Stimulated activated CD4-positive, alpha-beta T cell treated with anti-CD3 and anti-CD28 coated beads, Interleukin-1b, Interleukin-23, amount 100 ng/mL, for 1 hour (primary cell): ENCODE data around the gene LINS1.

Experiments used
- DNase-seq, 2 donors: peaks; one replicate each; pipeline ENCODE4 v3.0.0-alpha.2; 2020; ENCODE audit warnings: low read depth in 2 of 2

LINS1 gene

DNA sequence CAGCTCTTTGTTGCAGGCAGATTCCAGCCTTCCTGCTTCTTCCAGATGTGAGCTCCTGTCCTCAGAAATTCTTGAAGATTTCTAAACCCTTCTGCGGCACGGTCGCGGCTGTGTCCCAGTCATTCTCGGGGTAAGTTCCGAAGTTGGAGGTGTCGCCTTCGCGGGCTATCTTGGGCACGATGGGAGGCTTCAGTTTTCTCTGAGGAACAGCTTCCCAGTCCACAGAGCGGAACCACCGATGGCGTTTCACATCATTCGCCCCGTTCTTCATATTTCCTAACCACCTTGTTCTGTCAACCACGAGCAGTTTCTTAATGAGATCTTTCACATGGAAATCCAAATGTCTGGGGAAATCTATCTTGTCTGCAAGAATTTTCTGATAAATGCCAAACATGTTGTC, 48.5 kb downstream of the LINS1 start:
- no peak for DNase-seq

DNA sequence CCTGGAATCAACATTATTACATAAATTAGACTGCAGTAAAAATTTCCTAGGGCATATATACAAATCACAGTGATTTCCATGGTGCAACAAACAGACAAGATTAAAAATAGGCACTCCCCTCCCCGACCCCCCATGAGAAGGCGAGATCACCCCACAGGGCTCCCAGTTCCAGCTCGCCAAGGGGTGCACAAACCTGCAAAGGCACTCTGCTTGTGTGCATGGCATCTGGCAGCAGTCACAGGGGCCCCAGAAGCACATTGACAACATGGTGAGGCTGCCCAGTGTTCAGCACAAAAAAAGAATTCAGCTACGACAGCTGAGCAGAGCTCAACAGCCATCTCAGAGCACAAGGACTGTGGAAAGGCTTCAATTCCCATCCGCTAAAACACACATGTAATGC, 54.0 kb downstream of the LINS1 start:
- DNase-seq = no peak

DNA sequence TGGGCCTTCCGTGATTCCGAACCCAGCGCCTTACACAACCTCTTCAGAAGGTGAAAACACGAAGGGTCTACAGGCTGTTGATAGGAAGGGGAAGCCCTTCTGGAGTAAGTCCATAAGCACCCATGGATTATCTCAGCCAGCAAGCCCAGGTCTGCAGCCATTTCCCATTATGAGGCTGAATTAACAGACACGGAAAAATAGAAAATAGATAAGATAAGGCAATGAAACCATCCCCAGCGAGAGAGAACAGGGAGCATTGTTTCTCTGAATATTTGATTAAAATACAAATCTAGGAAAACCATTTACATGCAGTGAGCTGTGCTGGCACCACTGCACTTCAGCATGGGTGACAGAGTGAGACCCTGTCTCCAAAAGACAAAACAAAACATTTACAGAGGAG, 57.0 kb downstream of the LINS1 start:
- DNase-seq = no peak

DNA sequence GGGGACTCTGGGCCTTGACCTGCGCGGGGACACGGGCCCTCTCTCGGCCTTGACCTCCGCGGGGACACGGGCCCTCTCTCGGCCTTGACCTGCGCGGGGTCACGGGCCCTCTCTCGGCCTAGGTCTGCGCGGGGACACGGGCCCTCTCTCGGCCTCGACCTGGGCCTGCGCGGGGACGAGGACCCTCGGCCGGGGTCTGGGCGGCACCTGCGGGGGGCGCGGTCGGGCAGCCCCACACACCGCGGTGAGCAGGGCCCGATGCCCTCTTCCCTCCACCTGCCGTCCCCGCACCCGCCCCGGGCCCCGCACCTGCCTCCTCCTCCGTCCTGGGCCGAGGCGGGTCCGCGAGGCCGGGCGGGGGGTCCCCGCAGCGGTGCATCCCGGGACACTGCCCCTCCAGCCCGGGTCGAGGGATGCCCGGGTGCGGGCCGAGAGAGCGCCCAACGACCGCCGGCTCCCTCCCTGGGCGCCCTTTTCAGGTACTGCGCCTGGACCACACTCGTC, 57.6 kb downstream of the LINS1 start:
- no peak for DNase-seq

DNA sequence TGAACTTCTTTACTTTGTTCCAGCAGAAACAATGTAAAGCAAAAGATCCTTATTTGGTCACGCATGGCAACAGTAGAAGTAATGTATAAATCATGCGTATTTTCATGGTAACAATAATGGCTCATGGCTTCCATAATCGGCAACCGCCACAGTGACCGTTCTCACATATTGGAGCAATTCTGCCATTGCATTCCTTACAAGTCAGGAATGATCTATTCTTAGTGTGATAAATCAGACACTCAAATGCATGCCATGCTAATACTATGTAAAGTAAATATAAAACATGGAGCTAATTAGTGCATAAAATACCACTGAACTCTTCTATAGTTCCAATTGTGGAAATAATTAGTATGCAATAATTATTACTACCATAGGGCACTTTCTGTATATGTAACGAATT, 59.7 kb downstream of the LINS1 start:
- DNase-seq = no peak

DNA sequence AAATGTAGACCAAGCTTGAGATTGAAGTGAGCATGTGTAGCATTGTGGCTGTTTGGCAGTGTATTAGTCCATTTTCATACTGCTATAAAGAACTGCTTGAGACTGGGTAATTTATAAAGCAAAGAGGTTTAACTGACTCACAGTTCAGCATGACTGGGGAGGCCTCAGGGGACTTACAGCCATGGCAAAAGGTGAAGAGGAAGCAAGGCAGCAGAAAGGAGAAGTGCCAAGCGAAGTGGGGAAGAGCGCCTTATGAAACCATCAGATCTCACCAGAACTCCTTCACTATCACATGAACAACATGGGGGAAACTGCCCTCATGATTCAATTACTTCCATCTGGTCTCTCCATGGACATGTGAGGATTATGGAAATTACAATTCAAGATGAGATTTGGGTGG, 64.7 kb downstream of the LINS1 start:
- DNase-seq = no peak

DNA sequence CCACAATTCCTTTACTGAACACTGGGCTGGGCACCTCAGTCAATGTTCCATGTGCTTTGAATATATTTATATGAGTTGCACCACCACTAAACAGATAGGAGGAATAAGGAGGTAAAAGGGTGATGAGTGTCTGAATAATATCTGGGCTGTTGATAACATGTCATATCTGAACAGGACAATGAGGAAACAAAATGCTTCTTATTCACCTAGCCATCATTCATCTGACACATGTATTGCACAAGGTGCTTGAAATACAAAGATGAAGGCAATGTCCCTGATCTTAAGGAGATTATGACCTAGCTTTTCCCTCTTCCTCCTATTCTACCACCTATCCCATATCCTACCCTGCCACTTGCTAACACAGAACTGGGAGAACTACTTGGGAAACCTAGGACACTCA, 65.3 kb downstream of the LINS1 start:
- DNase-seq = no peak

DNA sequence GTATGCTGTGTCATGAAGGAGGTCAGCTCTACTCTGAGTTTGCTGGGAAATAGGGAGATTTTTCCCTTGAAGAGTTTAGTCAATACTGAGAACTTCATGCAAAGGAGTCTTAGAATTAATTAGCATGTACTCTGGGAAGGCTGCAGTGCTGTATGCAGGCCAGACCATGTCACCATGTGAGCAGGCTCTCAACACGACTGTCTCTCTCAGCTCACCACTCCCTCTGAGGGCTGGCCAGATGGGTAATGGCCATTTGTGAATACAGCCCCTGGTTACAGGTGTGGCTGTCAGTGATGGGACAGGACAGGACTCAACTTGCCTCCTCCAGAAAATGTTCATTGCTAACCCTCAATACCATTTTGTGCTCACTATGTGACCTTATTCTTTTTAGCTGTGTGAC, 68.1 kb downstream of the LINS1 start:
- no peak for DNase-seq

DNA sequence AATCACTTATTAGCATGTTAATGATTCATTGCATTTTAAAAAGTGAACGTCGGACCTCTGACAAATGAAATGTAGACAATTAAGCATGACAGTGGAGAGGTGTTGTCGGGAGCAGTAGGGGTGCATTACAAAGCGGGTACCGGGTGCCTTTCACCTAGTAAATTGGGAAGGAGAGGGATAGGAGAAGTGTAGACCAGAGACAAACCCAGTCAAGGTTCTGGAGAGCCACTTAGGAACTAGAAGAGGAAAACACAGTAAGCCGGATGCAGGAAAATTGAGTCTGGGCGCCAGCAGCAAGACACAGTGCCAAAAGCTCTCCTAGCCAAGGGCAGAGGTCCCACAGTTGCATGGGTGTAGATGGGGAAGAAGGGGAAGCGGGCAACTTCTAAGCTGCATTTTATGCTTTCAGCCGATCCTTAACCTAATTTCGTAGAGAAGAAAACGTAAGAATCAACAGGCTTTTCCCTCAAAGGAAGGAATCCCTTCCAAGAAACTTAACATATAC, 70.1 kb downstream of the LINS1 start:
- no peak for DNase-seq

DNA sequence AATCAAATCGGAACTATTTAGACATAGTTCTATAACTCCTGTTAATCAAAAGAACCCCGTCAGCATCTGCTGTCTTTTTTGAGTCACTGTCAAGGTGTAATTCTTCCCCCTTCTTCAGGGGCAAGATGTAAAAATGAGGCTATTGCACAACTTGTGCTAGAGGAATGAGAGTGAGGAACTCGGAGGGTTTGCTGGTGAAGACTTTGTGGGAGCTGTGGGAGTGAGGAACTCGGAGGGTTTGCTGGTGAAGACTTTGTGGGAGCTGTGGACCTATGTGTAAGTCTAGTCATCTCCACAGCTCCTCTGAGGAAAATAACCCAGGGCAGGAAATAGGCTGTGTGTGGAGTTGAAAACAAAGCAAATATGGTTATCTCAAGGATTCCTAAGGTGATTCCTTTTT, 70.8 kb downstream of the LINS1 start:
- no peak for DNase-seq

DNA sequence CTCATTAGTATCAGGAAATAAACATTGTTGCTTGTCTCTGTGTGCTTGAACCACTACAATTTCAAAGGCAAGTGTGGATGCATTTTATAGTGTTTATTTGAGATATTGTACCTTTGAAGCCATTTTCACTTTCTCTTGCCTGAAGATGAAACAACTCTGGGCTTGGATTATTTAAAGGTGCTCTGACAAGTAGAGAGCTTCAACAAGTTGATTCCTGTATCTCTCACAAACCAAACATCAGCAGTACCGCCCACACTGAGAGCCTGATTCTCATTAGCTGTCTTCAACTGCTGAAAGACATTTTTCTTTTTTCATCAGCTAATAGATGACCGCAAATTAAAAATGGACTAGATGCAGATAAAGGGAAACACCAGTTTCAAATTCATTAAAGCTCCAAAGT, 72.4 kb downstream of the LINS1 start:
- no peak for DNase-seq

DNA sequence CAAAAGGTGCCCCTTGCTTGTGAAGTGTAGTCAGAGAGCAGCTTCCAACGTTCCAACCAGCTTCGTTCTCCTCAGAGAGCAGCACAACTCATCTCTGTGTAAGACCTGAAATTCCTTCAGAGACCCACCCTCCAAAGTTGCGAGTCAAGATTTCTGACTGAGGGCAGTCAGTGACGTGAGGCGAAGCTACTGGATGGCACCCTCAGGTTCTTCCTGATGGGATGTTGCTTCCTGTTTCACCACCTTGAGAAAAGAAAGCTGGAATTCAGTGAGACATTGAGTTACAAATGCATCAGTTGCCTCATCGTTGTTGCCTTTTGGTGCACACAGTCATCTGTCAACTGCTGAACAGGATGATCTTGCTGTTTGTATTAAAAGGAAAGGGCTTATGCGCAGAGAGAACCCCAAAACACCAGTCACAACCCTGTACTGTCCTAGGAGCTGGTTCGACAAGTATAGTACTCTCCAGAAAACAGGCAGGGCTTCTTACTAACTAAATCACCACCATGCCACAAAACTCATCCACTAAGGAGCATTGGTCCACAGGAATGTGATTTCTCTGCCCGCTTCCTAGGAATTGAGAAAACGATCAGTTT, 73.1 kb downstream of the LINS1 start, which contains the start of gene CERS3:
Gene CERS3 (minus strand): TSS at position 118 of the 596 bp plus-strand sequence. CDS start 27,101 bp downstream, outside the sequence.
- no peak for DNase-seq

DNA sequence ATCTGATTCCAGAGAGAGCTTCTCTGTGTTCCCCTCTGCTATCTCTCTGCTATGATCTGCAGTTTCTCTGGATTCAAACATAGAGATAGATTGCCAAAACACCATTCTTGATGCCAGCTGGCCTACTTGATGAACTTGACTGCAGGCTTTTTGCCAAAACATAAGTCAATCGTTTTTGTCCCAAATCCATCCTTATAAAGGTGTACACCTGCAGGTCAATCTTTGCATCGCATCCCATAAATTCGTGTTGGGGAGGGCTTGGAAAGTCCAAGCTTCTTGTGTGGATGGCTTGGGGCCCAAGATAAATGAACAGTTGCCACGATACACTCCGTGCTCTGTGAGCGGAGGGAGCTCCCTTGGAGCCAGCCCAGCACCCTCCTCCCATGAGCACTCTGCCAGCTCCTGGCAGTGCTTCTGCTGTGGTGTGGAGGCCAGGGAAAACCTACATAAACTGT, 75.9 kb downstream of the LINS1 start:
- no peak for DNase-seq

DNA sequence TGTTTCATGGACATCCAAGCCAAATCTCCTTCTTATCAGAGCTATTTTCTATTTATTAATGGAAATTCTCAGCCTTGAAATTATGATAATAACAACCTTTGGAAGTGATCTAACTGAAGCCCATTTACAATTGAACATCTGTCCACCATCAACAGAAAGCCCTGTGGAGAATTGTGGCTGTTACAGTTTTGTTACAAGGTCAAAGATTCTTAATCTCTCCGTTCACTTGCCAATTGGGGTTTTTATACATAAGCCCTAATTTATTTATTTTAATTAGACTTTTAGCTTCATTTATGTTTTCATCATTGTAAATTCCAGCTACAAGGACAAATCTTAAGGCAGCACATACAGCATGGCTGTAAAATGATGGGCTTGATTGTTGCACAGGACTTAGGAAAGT, 76.5 kb downstream of the LINS1 start:
- no peak for DNase-seq

DNA sequence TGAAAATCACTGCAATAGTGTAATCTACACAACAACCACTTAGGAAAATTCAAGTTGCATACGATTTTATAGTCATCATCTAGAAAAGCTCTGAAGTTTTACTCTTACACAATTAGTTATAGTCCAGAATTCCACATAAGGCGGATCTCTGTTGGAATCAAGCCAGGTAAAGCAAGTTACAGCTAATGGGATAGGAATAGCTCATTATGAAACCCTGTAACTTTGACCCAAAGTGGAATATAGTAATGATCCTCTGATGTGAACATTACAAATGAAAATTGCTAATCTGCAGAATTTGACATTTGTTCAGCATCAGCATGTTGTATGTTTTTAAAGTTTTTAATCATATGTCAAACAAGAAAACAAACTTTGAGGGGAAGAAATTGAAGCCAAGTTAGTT, 77.7 kb downstream of the LINS1 start:
- DNase-seq = no peak

DNA sequence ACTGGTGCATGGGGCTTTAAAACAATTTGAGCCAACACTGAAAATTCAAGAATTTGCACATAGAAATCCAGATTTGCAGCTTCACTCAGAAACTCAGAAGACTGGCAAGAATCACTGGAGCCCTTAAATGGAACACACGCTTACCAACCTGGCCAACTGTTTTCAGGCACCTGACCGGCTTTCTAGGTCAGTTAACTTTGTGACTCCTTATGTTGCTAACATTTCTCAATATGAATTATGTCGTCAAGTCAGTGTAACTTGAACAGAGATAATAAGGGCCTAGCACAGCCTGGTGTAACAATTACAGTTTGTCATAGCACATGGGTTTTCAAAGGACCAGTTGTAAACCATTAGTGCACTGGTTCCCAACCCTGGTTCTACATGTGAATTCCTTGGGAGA, 80.1 kb downstream of the LINS1 start:
- no peak for DNase-seq

DNA sequence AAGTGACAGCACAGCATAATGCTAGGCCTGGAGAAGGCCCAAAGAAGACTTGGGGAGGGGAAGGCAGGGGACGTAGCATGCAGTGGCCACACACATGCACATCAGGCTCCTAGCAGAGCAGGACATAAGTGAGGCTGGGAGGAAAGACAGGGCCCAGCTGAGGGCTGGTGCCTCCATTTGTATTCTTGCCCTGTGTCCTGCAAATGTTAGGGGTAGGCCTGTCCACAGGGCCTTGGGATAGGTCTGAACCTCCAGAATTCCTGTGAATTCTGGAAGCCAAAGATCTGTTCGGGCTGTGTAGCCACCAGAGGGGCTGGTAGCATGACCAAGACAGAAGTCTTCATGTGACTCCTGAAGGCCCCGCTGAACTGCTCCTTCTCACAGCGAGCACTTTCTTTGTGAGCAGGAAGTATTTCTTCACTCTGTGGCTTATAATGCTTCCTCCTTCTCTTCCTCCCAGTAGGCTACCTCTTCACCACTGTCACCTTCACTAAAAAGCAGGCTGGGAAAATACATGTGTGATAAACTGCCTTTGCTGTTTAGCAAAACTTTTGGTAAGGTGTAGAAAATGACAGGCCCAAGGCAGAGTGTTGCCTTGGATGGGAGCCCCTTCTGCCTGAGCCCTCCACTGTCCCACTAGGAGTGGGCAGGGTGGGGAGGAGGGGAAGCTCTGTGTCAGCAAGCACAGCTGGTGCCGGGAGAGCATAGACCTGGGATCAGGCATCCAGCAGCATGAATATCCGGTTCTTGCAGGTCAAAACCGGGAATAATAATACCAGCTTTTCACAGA, 81.7 kb downstream of the LINS1 start:
- no peak for DNase-seq

DNA sequence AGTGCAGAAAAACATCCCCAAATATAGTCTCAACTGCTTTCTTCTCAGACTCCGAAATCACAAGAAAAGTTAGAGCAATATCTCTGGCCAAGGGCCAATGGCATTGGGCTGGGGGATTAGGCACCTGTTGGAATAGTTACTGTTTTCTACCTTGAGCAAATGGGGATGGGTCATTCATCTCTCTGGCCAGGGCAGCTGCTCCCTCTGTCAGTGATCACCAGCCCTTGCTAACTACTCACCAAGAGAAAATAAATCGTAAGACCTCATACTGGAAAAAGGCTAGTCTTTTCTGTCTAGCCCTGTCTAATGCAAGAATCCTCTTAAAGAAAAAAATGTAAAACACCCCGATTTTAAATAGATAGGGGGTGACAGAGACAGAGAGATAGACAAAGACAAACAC, 84.1 kb downstream of the LINS1 start:
- DNase-seq = no peak
